SK-N-SH treated with all-trans-retinoic acid at 6 μM for 48 hours (cell line): ENCODE results near the gene DNM1.

ENCODE experiments used
- ATAC-seq: fragments of 200-7000 bp; cut with Tn5 transposase; 3 replicates; pipeline ENCODE4 v1.9.1; 2020; ENCODE audit warnings: mild to moderate bottlenecking, moderate library complexity
- ARNTL ChIP-seq: fragments of 450-650 bp; formaldehyde crosslinking; IDR thresholded peaks from 2 replicates; pipeline ENCODE4 v1.5.0; 2020; ENCODE audit warnings: low read depth, mild to moderate bottlenecking, moderate library complexity, borderline replicate concordance
- BACH2 ChIP-seq: fragments of 250-450 bp; sonication (Bioruptor Pico); IDR thresholded peaks from 2 replicates; pipeline ENCODE4 v1.9.0; 2021; ENCODE audit warnings: mild to moderate bottlenecking, borderline replicate concordance
- CSDC2 ChIP-seq: fragments of 250-450 bp; sonication (Bioruptor Pico); IDR thresholded peaks from 2 replicates; pipeline ENCODE4 v1.5.0; 2020; ENCODE audit warnings: mild to moderate bottlenecking, moderate library complexity
- CSRNP3 ChIP-seq: fragments of 250-450 bp; sonication (Bioruptor Pico); IDR thresholded peaks from 2 replicates; pipeline ENCODE4 v1.5.1; 2021; ENCODE audit warnings: mild to moderate bottlenecking, moderate library complexity
- ESRRG ChIP-seq: fragments of 250-450 bp; sonication (Bioruptor Pico); IDR thresholded peaks from 2 replicates; pipeline ENCODE4 v1.6.1; 2021; ENCODE audit warnings: mild to moderate bottlenecking
- GLIS3 ChIP-seq: fragments of 250-450 bp; sonication (Bioruptor Pico); IDR thresholded peaks from 2 replicates; pipeline ENCODE4 v1.5.0; 2020; ENCODE audit warnings: mild to moderate bottlenecking, moderate library complexity
- OSR1 ChIP-seq: fragments of 250-450 bp; sonication (Bioruptor Pico); IDR thresholded peaks from 2 replicates; pipeline ENCODE4 v1.8.0; 2022; ENCODE audit warnings: moderate library complexity, mild to moderate bottlenecking, inconsistent platforms
- PATZ1 ChIP-seq: fragments of 250-450 bp; sonication (Bioruptor Pico); IDR thresholded peaks from 2 replicates; pipeline ENCODE4 v1.8.0; 2020; ENCODE audit warnings: mild to moderate bottlenecking, moderate library complexity, borderline replicate concordance
- POU6F1 ChIP-seq: fragments of 250-450 bp; sonication (Bioruptor Pico); IDR thresholded peaks from 2 replicates; pipeline ENCODE4 v1.8.0; 2021; ENCODE audit warnings: low read depth, mild to moderate bottlenecking, moderate library complexity, borderline replicate concordance
- PPARA ChIP-seq: fragments of 250-450 bp; sonication (Bioruptor Pico); IDR thresholded peaks from 2 replicates; pipeline ENCODE4 v1.5.0; 2020; ENCODE audit warnings: mild to moderate bottlenecking, borderline replicate concordance
- RARB ChIP-seq: fragments of 250-450 bp; sonication (Bioruptor Pico); IDR thresholded peaks from 2 replicates; pipeline ENCODE4 v1.8.0; 2021; ENCODE audit warnings: mild to moderate bottlenecking, moderate library complexity
- SNAI2 ChIP-seq: fragments of 250-450 bp; sonication (Bioruptor Pico); IDR thresholded peaks from 2 replicates; pipeline ENCODE4 v1.5.0; 2020; ENCODE audit warnings: mild to moderate bottlenecking, moderate library complexity
- TCF4 ChIP-seq: fragments of 250-450 bp; sonication (Bioruptor Pico); IDR thresholded peaks from 2 replicates; pipeline ENCODE4 v1.8.0; 2021; ENCODE audit warnings: mild to moderate bottlenecking, moderate library complexity, borderline replicate concordance
- TOX ChIP-seq: fragments of 250-450 bp; sonication (Bioruptor Pico); IDR thresholded peaks from 2 replicates; pipeline ENCODE4 v1.8.0; 2021; ENCODE audit warnings: mild to moderate bottlenecking, moderate library complexity, borderline replicate concordance
- TSHZ2 ChIP-seq: fragments of 250-450 bp; sonication (Bioruptor Pico); IDR thresholded peaks from 2 replicates; pipeline ENCODE4 v1.5.0; 2020; ENCODE audit warnings: mild to moderate bottlenecking, moderate library complexity
- ZC3H10 ChIP-seq: fragments of 250-450 bp; sonication (Bioruptor Pico); IDR thresholded peaks from 2 replicates; pipeline ENCODE4 v1.5.1; 2021; ENCODE audit warnings: mild to moderate bottlenecking, moderate library complexity
- ZFP3 ChIP-seq: fragments of 250-450 bp; sonication (Bioruptor Pico); IDR thresholded peaks from 2 replicates; pipeline ENCODE4 v1.5.0; 2020; ENCODE audit warnings: mild to moderate bottlenecking, moderate library complexity
- ZFP30 ChIP-seq: fragments of 450-650 bp; formaldehyde crosslinking; IDR thresholded peaks from 2 replicates; pipeline ENCODE4 v1.5.0; 2022; ENCODE audit warnings: mild to moderate bottlenecking, moderate library complexity
- ZNF565 ChIP-seq: fragments of 450-650 bp; formaldehyde crosslinking; conservative IDR thresholded peaks from 2 replicates; pipeline ENCODE4 v1.5.0; 2020; ENCODE audit warnings: low read depth, mild to moderate bottlenecking, moderate library complexity
- ZNF8 ChIP-seq: fragments of 450-650 bp; formaldehyde crosslinking; IDR thresholded peaks from 2 replicates; pipeline ENCODE4 v1.5.0; 2020; ENCODE audit warnings: mild to moderate bottlenecking, moderate library complexity

The DNM1 gene

GRCh38 chr9:128222026-128222425, 18.8 kb downstream of the DNM1 start:
- ATAC-seq: no peak
- TF ChIP-seq OSR1 (CRISPR knock-in tag) (no peak), ZC3H10 (CRISPR knock-in tag) (no peak), TSHZ2 (CRISPR knock-in tag) (no peak), CSRNP3 (CRISPR knock-in tag) (no peak)

GRCh38 chr9:128222880-128223670, 19.9 kb downstream of the DNM1 start:
- TF ChIP-seq ZFP30 (CRISPR knock-in tag) (no peak), PATZ1 (CRISPR knock-in tag) (no peak), TOX (CRISPR knock-in tag) (no peak), ARNTL (CRISPR knock-in tag) (no peak), CSRNP3 (CRISPR knock-in tag) (no peak), GLIS3 (CRISPR knock-in tag) (no peak)
- no peak for ATAC-seq

- no peak for TF ChIP-seq ZC3H10 (CRISPR knock-in tag)
- no peak for TF ChIP-seq OSR1 (CRISPR knock-in tag)
- no peak for TF ChIP-seq PPARA
- TF ChIP-seq ZNF8 (CRISPR knock-in tag): no peak
- no peak for TF ChIP-seq CSDC2 (CRISPR knock-in tag)
- no peak for TF ChIP-seq ESRRG
- no peak for TF ChIP-seq SNAI2 (CRISPR knock-in tag)
- TF ChIP-seq GLIS3 (CRISPR knock-in tag): no peak
- TF ChIP-seq ZFP30 (CRISPR knock-in tag): no peak
- no peak for TF ChIP-seq POU6F1 (CRISPR knock-in tag)
- no peak for TF ChIP-seq PATZ1 (CRISPR knock-in tag)
- no peak for TF ChIP-seq ZFP3 (CRISPR knock-in tag)
- TF ChIP-seq TCF4 (CRISPR knock-in tag): no peak
- no peak for TF ChIP-seq RARB (CRISPR knock-in tag)
- no peak for TF ChIP-seq BACH2 (CRISPR knock-in tag)
- no peak for TF ChIP-seq TSHZ2 (CRISPR knock-in tag)
- no peak for TF ChIP-seq CSRNP3 (CRISPR knock-in tag)
- no peak for TF ChIP-seq TOX (CRISPR knock-in tag)
- TF ChIP-seq ARNTL (CRISPR knock-in tag): no peak
- TF ChIP-seq ZNF565 (CRISPR knock-in tag): no peak
- no peak for ATAC-seq
Observed at GRCh38 chr9:128224877-128225276, 21.7 kb downstream of the DNM1 start.
